Neuronal stem cell (in vitro differentiated cells): Measurements from ENCODE around the gene PWWP2B.

ENCODE experiments used
- DNase-seq: peaks from one replicate; pipeline ENCODE4 v3.0.0-alpha.2; 2013; ENCODE audit warnings: low spot score
- H2AFZ ChIP-seq: one replicate; pipeline ENCODE4 v1.6.1; 2013; ENCODE audit warnings: mild to moderate bottlenecking, low read length, inconsistent platforms
- H2AK5ac ChIP-seq: 2 replicates; pipeline ENCODE4 v1.6.1; 2013; ENCODE audit warnings: low read depth, mild to moderate bottlenecking, inconsistent platforms, low read length, moderate library complexity, mixed read lengths
- H2BK120ac ChIP-seq: 2 replicates; pipeline ENCODE4 v1.6.1; 2013; ENCODE audit warnings: low read depth, mild to moderate bottlenecking, inconsistent platforms, low read length, moderate library complexity, mixed read lengths
- H2BK12ac ChIP-seq: one replicate; pipeline ENCODE4 v1.6.1; 2013; ENCODE audit warnings: low read length, inconsistent platforms
- H2BK15ac ChIP-seq: 2 replicates; pipeline ENCODE4 v1.6.1; 2013; ENCODE audit warnings: mild to moderate bottlenecking, low read length, inconsistent platforms, mixed read lengths
- H2BK5ac ChIP-seq: one replicate; pipeline ENCODE4 v1.6.1; 2013; ENCODE audit warnings: inconsistent platforms, mild to moderate bottlenecking, low read length, moderate library complexity
- H3K14ac ChIP-seq: one replicate; pipeline ENCODE4 v1.6.1; 2013; ENCODE audit warnings: low read length, inconsistent platforms
- H3K18ac ChIP-seq: 2 replicates; pipeline ENCODE4 v1.6.1; 2013; ENCODE audit warnings: low read length, inconsistent platforms
- H3K23ac ChIP-seq: 2 replicates; pipeline ENCODE4 v1.6.1; 2013; ENCODE audit warnings: low read depth, mild to moderate bottlenecking, mixed read lengths, low read length, inconsistent platforms; ENCODE audit not compliant: poor library complexity
- H3K27ac ChIP-seq: replicated peaks from 3 replicates; pipeline ENCODE4 v1.5.1; 2013; ENCODE audit warnings: low read length, inconsistent platforms
- H3K27me3 ChIP-seq, 3 experiments: 2 replicates each; pipeline ENCODE4 v1.6.1; 2013; ENCODE audit warnings: low read length in 3 of 3, mild to moderate bottlenecking in 2 of 3, inconsistent platforms in 1 of 3, low read depth in 1 of 3, mixed read lengths in 1 of 3, moderate library complexity in 1 of 3; ENCODE audit not compliant: control insufficient read depth in 3 of 3, insufficient read depth in 3 of 3
- H3K36me3 ChIP-seq, 2 donors: replicated peaks in 1 of 2; 2 replicates each; pipeline ENCODE4 v1.6.1; 2013; ENCODE audit warnings: low read length in 2 of 2; ENCODE audit not compliant: control insufficient read depth in 2 of 2, insufficient read depth in 2 of 2
- H3K4ac ChIP-seq: 2 replicates; pipeline ENCODE4 v1.6.1; 2013; ENCODE audit warnings: inconsistent platforms, mild to moderate bottlenecking, low read length, moderate library complexity
- H3K4me1 ChIP-seq, 2 donors: 1 replicate in 1 of 2; 2 replicates in 1 of 2; pipeline ENCODE4 v1.6.1; 2013; ENCODE audit warnings: low read length in 2 of 2, low read depth in 1 of 2; ENCODE audit not compliant: control insufficient read depth in 2 of 2, insufficient read depth in 1 of 2
- H3K4me2 ChIP-seq: one replicate; pipeline ENCODE4 v1.6.1; 2013; ENCODE audit warnings: mild to moderate bottlenecking, low read length, inconsistent platforms; ENCODE audit not compliant: insufficient read depth, poor library complexity, severe bottlenecking
- H3K4me3 ChIP-seq, 2 donors: 2 replicates each; pipeline ENCODE4 v1.5.1; 2013; ENCODE audit warnings: low read length in 2 of 2, mild to moderate bottlenecking in 2 of 2, inconsistent platforms in 1 of 2, moderate library complexity in 1 of 2
- H3K79me1 ChIP-seq: one replicate; pipeline ENCODE4 v1.6.1; 2013; ENCODE audit warnings: low read depth, mild to moderate bottlenecking, inconsistent platforms, low read length, moderate library complexity
- H3K9ac ChIP-seq: one replicate; pipeline ENCODE4 v1.6.1; 2013; ENCODE audit warnings: mild to moderate bottlenecking, low read depth, low read length, inconsistent platforms; ENCODE audit not compliant: poor library complexity
- H3K9me3 ChIP-seq, 2 donors: replicated peaks in 1 of 2; 2 replicates each; pipeline versions ENCODE3 to v1.6.1; 2013; ENCODE audit warnings: low read length in 2 of 2, mild to moderate bottlenecking in 2 of 2, inconsistent platforms in 1 of 2, low read depth in 1 of 2, mixed read lengths in 1 of 2, moderate library complexity in 1 of 2; ENCODE audit not compliant: control insufficient read depth in 2 of 2, insufficient read depth in 1 of 2
- H4K8ac ChIP-seq: one replicate; pipeline ENCODE4 v1.6.1; 2013; ENCODE audit warnings: low read depth, mild to moderate bottlenecking, inconsistent platforms, low read length, moderate library complexity
- H4K91ac ChIP-seq: one replicate; pipeline ENCODE4 v1.6.1; 2013; ENCODE audit warnings: low read length, low read depth, mild to moderate bottlenecking, inconsistent platforms; ENCODE audit not compliant: poor library complexity
- WGBS, 2 donors: extraction: QIAGEN DNeasy Blood & Tissue Kit; methylation state at CpG; one replicate each; pipeline ENCODE4 v1.1.7; 2013; ENCODE audit warnings: missing lambda C conversion rate in 2 of 2, mixed read lengths in 1 of 2; ENCODE audit not compliant: insufficient read length in 2 of 2, insufficient replicate concordance in 1 of 2; ENCODE audit errors: extremely low coverage in 2 of 2; 5-methylcytosine and 5-hydroxymethylcytosine counted together

The PWWP2B gene

GRCh38 chr10:132446661-132447445 lies 49.9 kb downstream of the PWWP2B start:
- no peak overlapping the region for H4K91ac ChIP-seq
- peak overlapping the region; percentile 75 for H2BK5ac ChIP-seq
- peak overlapping the region; percentile 95 for H3K18ac ChIP-seq
- peaks cover 30 to 36% of the 10 kb centered on the region in 2 donors for H3K4me1 ChIP-seq
- H3K9ac ChIP-seq: no peak overlapping the region
- H3K27ac ChIP-seq: no peak overlapping the region
- H3K9me3 ChIP-seq: peaks cover 1 to 2% of the 10 kb centered on the region in 2 donors
- peak overlapping the region; percentile 76 for H2BK12ac ChIP-seq
- H4K8ac ChIP-seq: no peak overlapping the region
- H3K14ac ChIP-seq: peak overlapping the region; percentile 47
- H3K36me3 ChIP-seq: no peaks in the 10 kb centered on the region
- peak overlapping the region; percentile 91 for H2BK120ac ChIP-seq
- H2AFZ ChIP-seq: peak overlapping the region; percentile 84
- H3K4ac ChIP-seq: peak overlapping the region; percentile 89
- H3K27me3 ChIP-seq: no peaks in the 10 kb centered on the region
- no peak overlapping the region for H3K4me3 ChIP-seq
- H2AK5ac ChIP-seq: peak overlapping the region; percentile 100
- H2BK15ac ChIP-seq: peak overlapping the region; percentile 85
- WGBS, 2 donors: no CpG with 5 or more reads among the region's 17 CpGs
- DNase-seq: no peak
- peaks cover 1% of the 10 kb centered on the region for H3K79me1 ChIP-seq
- H3K4me2 ChIP-seq: no peak overlapping the region
- H3K23ac ChIP-seq: peak overlapping the region; percentile 81

GRCh38 chr10:132447446-132448247 lies 50.6 kb downstream of the PWWP2B start:
- DNase-seq: no peak
- H3K4me1 ChIP-seq: peaks cover 29 to 37% of the 10 kb centered on the region in 2 donors

GRCh38 chr10:132448248-132448731 lies 51.3 kb downstream of the PWWP2B start:
- Histone ChIP-seq H2AFZ (peak overlapping the region; percentile 84), H3K79me1 (peaks cover 2% of the 10 kb centered on the region), H3K18ac (no peak overlapping the region), H3K4me2 (no peak overlapping the region), H3K4me3 (no peak overlapping the region), H3K27ac (no peak overlapping the region), H3K36me3 (no peaks in the 10 kb centered on the region), H3K4ac (no peak overlapping the region), H3K14ac (no peak overlapping the region), H2BK120ac (peak overlapping the region; percentile 94), H3K27me3 (no peaks in the 10 kb centered on the region), H3K23ac (no peak overlapping the region), H2BK15ac (peak overlapping the region; percentile 89), H3K4me1 (peaks cover 32 to 39% of the 10 kb centered on the region in 2 donors), H4K91ac (no peak overlapping the region), H2BK12ac (no peak overlapping the region), H2BK5ac (no peak overlapping the region), H2AK5ac (peak overlapping the region; percentile 94), H4K8ac (no peak overlapping the region), H3K9me3 (no peaks in the 10 kb centered on the region), H3K9ac (no peak overlapping the region)
- no CpG with 5 or more reads among the region's 15 CpGs for WGBS, 2 donors
- no peak for DNase-seq

More at GRCh38 chr10:132447446-132448247, 50.6 kb downstream of the PWWP2B start:
- Histone ChIP-seq H3K18ac (peak overlapping the region; percentile 95), H3K27ac (peak overlapping the region; percentile 36), H3K23ac (peak overlapping the region; percentile 43), H3K79me1 (peaks cover 2% of the 10 kb centered on the region), H3K4me3 (no peak overlapping the region), H3K4ac (peak overlapping the region; percentile 89), H2BK120ac (peak overlapping the region; percentile 94), H2AFZ (peak overlapping the region; percentile 84), H4K91ac (no peak overlapping the region), H2BK5ac (peak overlapping the region; percentile 75), H2BK15ac (peak overlapping the region; percentile 89), H2BK12ac (peak overlapping the region; percentile 73), H2AK5ac (peak overlapping the region; percentile 100), H4K8ac (no peak overlapping the region), H3K9me3 (no peaks in the 10 kb centered on the region), H3K9ac (no peak overlapping the region), H3K4me2 (no peak overlapping the region), H3K36me3 (no peaks in the 10 kb centered on the region), H3K27me3 (no peaks in the 10 kb centered on the region), H3K14ac (peak overlapping the region; percentile 71)
- WGBS, 2 donors: no CpG with 5 or more reads among the region's 29 CpGs
